ENCODE data around the gene DLL4.

The DLL4 gene

DNA sequence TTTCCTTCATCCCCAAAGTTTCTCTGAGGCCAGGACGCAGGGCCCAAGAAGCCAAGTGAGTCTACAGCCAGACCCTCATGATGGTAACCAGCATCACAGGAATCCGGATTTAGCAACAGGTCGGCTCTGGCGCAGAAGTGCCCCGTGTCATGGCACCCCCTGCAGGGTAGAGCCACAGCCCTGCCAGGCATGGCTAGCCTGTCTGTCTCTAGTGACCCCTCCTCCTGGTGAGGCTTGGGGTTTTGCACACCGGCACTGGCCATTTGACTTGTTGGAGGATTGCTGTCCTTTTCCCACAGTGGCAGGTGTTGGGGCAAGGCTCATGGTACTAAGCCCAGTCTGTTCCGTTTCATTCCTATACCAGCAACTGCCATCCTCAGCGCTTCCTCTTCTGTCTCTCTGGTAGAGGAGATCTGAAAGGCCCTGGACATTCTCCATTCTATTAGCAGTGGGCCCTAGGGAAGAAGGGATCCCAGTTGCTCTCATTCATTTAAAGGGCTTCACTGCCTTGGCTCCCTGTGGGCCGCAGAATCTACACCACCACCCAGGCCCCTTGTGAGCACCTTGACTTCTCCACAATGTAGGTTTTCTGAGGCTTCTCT lies 14.7 kb downstream of the DLL4 start:
- Histone ChIP-seq H3K4me3 (ENCODE audit: low read length) (no peak overlapping the region), H3K4me2 (ENCODE audit: low read length) (no peak overlapping the region), H3K36me3 (replicated peaks; ENCODE audit: low read depth, low read length) (no peaks in the 10 kb centered on the region), H4K20me1 (ENCODE audit: insufficient read depth, low read length) (no peaks in the 10 kb centered on the region), H3K27ac (ENCODE audit: low read length) (no peak overlapping the region), H3K4me1 (ENCODE audit: low read length) (peaks cover 33% of the 10 kb centered on the region), H3K79me2 (ENCODE audit: low read length) (no peaks in the 10 kb centered on the region), H2AFZ (ENCODE audit: low read depth, low read length) (no peak overlapping the region), H3K27me3 (ENCODE audit: low read depth, low read length) (no peaks in the 10 kb centered on the region), H3K9me3 (ENCODE audit: insufficient read depth, low read length) (no peaks in the 10 kb centered on the region), H3K9ac (ENCODE audit: low read length) (no peak overlapping the region)
- TF ChIP-seq, protein P1, sequence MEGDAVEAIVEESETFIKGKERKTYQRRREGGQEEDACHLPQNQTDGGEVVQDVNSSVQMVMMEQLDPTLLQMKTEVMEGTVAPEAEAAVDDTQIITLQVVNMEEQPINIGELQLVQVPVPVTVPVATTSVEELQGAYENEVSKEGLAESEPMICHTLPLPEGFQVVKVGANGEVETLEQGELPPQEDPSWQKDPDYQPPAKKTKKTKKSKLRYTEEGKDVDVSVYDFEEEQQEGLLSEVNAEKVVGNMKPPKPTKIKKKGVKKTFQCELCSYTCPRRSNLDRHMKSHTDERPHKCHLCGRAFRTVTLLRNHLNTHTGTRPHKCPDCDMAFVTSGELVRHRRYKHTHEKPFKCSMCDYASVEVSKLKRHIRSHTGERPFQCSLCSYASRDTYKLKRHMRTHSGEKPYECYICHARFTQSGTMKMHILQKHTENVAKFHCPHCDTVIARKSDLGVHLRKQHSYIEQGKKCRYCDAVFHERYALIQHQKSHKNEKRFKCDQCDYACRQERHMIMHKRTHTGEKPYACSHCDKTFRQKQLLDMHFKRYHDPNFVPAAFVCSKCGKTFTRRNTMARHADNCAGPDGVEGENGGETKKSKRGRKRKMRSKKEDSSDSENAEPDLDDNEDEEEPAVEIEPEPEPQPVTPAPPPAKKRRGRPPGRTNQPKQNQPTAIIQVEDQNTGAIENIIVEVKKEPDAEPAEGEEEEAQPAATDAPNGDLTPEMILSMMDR (IDR thresholded peaks at IDR 0.05; ENCODE audit: low read depth, low read length) = no peak
- no peak for TF ChIP-seq EZH2phosphoT487 (IDR thresholded peaks at IDR 0.05; ENCODE audit: low read depth)

DNA sequence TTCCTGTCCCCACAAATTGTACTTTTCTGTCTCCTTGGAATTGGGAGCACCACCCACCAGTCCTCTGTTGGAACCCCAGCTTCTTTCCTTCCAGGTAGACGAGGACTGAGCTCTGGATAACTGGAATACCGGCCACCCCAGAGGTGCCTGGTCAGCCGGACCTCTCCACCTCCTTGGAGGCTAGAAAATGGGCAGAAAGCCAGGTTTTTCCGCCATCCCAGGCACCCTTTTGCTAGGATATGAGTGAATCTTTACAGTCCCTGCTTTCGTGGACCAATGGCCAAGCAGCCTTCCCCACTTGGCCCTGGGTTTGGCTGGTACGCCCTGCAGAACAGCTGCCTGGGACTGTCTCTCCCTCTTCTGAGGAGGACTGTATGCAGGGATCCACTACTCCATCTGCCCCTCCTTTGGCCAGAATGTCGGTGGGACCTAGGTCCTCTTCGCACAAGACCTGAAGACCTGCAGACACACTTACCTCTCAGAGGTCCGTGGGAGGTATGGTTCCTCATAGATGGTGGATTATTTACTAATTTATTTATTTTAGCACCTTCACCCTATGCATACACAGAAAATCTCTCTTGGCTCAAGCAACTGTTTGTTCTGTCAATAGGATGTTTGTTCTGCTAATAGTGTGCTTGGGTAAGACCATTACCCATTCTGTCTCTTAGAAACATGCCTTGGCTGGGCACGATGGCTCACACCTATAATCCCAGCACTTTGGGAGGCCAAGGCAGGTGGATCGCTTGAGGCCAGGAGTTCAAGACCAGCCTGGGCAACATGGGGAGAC lies 15.6 kb downstream of the DLL4 start:
- no peaks in the 10 kb centered on the region for H4K20me1 ChIP-seq (ENCODE audit: insufficient read depth, low read length)
- no peaks in the 10 kb centered on the region for H3K9me3 ChIP-seq (ENCODE audit: insufficient read depth, low read length)
- H3K4me1 ChIP-seq (ENCODE audit: low read length) = peaks cover 32% of the 10 kb centered on the region
- H3K9ac ChIP-seq (ENCODE audit: low read length) = no peak overlapping the region
- no peak overlapping the region for H3K4me3 ChIP-seq (ENCODE audit: low read length)
- H3K4me2 ChIP-seq (ENCODE audit: low read length) = no peak overlapping the region
- H3K27ac ChIP-seq (ENCODE audit: low read length) = no peak overlapping the region
- H2AFZ ChIP-seq (ENCODE audit: low read depth, low read length) = no peak overlapping the region
- H3K27me3 ChIP-seq (ENCODE audit: low read depth, low read length) = no peaks in the 10 kb centered on the region
- H3K79me2 ChIP-seq (ENCODE audit: low read length) = no peaks in the 10 kb centered on the region
- H3K36me3 ChIP-seq (replicated peaks; ENCODE audit: low read depth, low read length) = no peaks in the 10 kb centered on the region
- TF ChIP-seq, protein P1 (IDR thresholded peaks at IDR 0.05; ENCODE audit: low read depth, low read length) = no peak
- no peak for TF ChIP-seq EZH2phosphoT487 (IDR thresholded peaks at IDR 0.05; ENCODE audit: low read depth)

DNA sequence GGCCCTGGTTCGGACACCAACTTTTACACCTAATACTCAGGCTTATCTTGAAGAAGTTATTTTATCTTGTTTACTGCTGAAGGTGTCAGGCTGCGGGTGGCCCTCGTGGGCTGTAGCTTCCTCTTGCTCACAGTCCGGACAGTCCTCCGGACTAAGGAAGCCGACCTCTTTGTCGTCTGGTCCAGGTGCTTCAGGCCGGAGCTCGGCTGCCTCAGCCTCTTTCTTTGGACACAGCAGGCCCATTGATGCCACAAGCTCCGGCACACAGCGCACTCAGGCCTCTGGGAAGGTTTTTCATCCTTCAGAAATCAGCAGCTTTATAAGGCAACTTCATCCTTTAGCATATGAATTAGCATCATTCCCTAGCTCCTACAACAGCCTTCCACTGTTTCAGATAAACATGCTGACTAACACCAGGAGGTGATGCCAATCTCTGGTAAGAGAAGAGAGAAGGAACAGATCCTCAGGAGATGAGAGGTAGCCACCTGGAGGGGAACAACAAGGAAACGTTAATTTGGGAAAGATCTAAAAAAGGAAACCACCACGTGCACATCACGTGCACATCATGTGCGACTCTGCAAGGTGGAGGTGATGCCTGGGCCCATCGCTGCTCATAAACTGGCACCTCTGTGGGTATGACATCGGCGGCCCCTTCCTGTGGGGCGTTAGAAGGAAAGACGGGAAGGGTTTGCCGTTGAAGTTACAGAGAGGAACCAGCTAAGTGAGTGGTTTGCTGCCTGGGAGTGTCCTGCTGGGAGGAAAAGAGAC lies 19.8 kb downstream of the DLL4 start:
- no peaks in the 10 kb centered on the region for H3K9me3 ChIP-seq (ENCODE audit: insufficient read depth, low read length)
- H3K9ac ChIP-seq (ENCODE audit: low read length) = no peak overlapping the region
- no peak overlapping the region for H2AFZ ChIP-seq (ENCODE audit: low read depth, low read length)
- no peak overlapping the region for H3K4me2 ChIP-seq (ENCODE audit: low read length)
- H3K79me2 ChIP-seq (ENCODE audit: low read length) = no peaks in the 10 kb centered on the region
- no peaks in the 10 kb centered on the region for H4K20me1 ChIP-seq (ENCODE audit: insufficient read depth, low read length)
- no peaks in the 10 kb centered on the region for H3K36me3 ChIP-seq (replicated peaks; ENCODE audit: low read depth, low read length)
- no peak overlapping the region for H3K27ac ChIP-seq (ENCODE audit: low read length)
- TF ChIP-seq, protein P1 (IDR thresholded peaks at IDR 0.05; ENCODE audit: low read depth, low read length) = no peak
- TF ChIP-seq EZH2phosphoT487 (IDR thresholded peaks at IDR 0.05; ENCODE audit: low read depth) = no peak
- H3K4me3 ChIP-seq (ENCODE audit: low read length) = no peak overlapping the region
- H3K27me3 ChIP-seq (ENCODE audit: low read depth, low read length) = no peaks in the 10 kb centered on the region
- H3K4me1 ChIP-seq (ENCODE audit: low read length) = peaks cover 17% of the 10 kb centered on the region

DNA sequence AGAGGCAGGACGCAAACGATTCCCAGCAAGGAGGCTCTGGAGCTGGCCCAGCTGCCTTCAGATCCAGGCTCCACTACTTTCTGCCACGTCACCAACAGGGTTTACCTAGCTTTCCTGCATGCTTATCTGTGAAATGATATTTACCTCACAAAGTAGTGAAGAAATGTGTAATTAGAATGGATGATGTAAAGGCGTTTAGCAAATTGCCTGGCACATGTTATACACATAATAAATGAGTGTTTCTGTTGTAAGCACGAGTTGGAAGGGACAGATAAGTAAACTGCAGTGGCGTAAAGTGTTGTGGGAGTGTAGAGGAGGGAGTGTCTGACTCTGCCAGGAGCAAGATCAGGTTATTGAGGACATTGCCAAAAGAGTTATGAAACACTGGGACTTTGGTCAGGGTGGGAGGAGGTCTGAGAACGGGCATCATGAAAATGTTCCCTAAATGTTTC lies 20.6 kb downstream of the DLL4 start:
- Histone ChIP-seq H3K79me2 (ENCODE audit: low read length) (no peaks in the 10 kb centered on the region), H3K27ac (ENCODE audit: low read length) (no peak overlapping the region), H3K4me1 (ENCODE audit: low read length) (peaks cover 20% of the 10 kb centered on the region), H3K9me3 (ENCODE audit: insufficient read depth, low read length) (no peaks in the 10 kb centered on the region), H3K4me2 (ENCODE audit: low read length) (no peak overlapping the region), H3K4me3 (ENCODE audit: low read length) (no peak overlapping the region), H4K20me1 (ENCODE audit: insufficient read depth, low read length) (no peaks in the 10 kb centered on the region), H3K36me3 (replicated peaks; ENCODE audit: low read depth, low read length) (no peaks in the 10 kb centered on the region), H3K9ac (ENCODE audit: low read length) (no peak overlapping the region), H2AFZ (ENCODE audit: low read depth, low read length) (no peak overlapping the region), H3K27me3 (ENCODE audit: low read depth, low read length) (no peaks in the 10 kb centered on the region)
- TF ChIP-seq, protein P1 (IDR thresholded peaks at IDR 0.05; ENCODE audit: low read depth, low read length) = no peak
- no peak for TF ChIP-seq EZH2phosphoT487 (IDR thresholded peaks at IDR 0.05; ENCODE audit: low read depth)

Data from OCI-LY3 (cell line).